H9 (cell line): ENCODE measurements around the gene MSI2. TPM values are rescaled to one million over a fixed set of nuclear protein-coding genes. Genes with fewer than 3 reads are reported as not detected.

Experiments used
- DNase-seq: peaks from one replicate; pipeline ENCODE4 v3.0.0-alpha.2; 2017
- H2AFZ ChIP-seq: one replicate; pipeline ENCODE4 v1.6.1; 2013; ENCODE audit warnings: mild to moderate bottlenecking, low read length, control low read depth, moderate library complexity
- H2AK5ac ChIP-seq: 2 replicates; pipeline ENCODE4 v1.6.1; 2013; ENCODE audit warnings: low read length, control low read depth, mixed read lengths; ENCODE audit not compliant: insufficient read length
- H2BK120ac ChIP-seq: one replicate; pipeline ENCODE4 v1.6.1; 2013; ENCODE audit warnings: low read depth, mild to moderate bottlenecking, low read length, control low read depth, inconsistent platforms; ENCODE audit not compliant: poor library complexity, severe bottlenecking
- H2BK12ac ChIP-seq: 2 replicates; pipeline ENCODE4 v1.6.1; 2013; ENCODE audit warnings: low read length, control low read depth, mixed read lengths, low read depth; ENCODE audit not compliant: insufficient read length
- H2BK15ac ChIP-seq: 2 replicates; pipeline ENCODE4 v1.6.1; 2013; ENCODE audit warnings: low read depth, low read length, control low read depth
- H2BK20ac ChIP-seq: one replicate; pipeline ENCODE4 v1.6.1; 2013; ENCODE audit warnings: low read depth, mild to moderate bottlenecking, low read length, control low read depth, inconsistent platforms; ENCODE audit not compliant: poor library complexity, severe bottlenecking
- H2BK5ac ChIP-seq: 2 replicates; pipeline ENCODE4 v1.6.1; 2013; ENCODE audit warnings: low read length, control low read depth, mixed read lengths; ENCODE audit not compliant: insufficient read length
- H3K14ac ChIP-seq: 2 replicates; pipeline ENCODE4 v1.6.1; 2013; ENCODE audit warnings: low read length, control low read depth; ENCODE audit not compliant: insufficient read depth
- H3K18ac ChIP-seq: 2 replicates; pipeline ENCODE4 v1.6.1; 2013; ENCODE audit warnings: low read depth, mild to moderate bottlenecking, mixed read lengths, low read length, control low read depth; ENCODE audit not compliant: insufficient read length
- H3K23ac ChIP-seq: 2 replicates; pipeline ENCODE4 v1.6.1; 2013; ENCODE audit warnings: low read length, control low read depth, mixed read lengths, low read depth; ENCODE audit not compliant: insufficient read length
- H3K23me2 ChIP-seq: 2 replicates; pipeline ENCODE4 v1.6.1; 2013; ENCODE audit warnings: low read depth, mild to moderate bottlenecking, mixed read lengths, low read length, control low read depth; ENCODE audit not compliant: insufficient read length, poor library complexity, severe bottlenecking
- H3K27ac ChIP-seq: 2 replicates; pipeline ENCODE4 v1.5.1; 2013; ENCODE audit warnings: low read length, control low read depth, mixed read lengths, low read depth; ENCODE audit not compliant: insufficient read length
- H3K27me3 ChIP-seq: 2 replicates; pipeline ENCODE4 v1.6.1; 2013; ENCODE audit warnings: low read length, control low read depth, inconsistent platforms; ENCODE audit not compliant: insufficient read depth
- H3K4ac ChIP-seq: 2 replicates; pipeline ENCODE4 v1.6.1; 2013; ENCODE audit warnings: low read depth, mild to moderate bottlenecking, control low read depth, inconsistent platforms, low read length, moderate library complexity
- H3K4me1 ChIP-seq: 2 replicates; pipeline ENCODE4 v1.6.1; 2013; ENCODE audit warnings: low read length, control low read depth, inconsistent platforms; ENCODE audit not compliant: insufficient read depth
- H3K4me2 ChIP-seq: 2 replicates; pipeline ENCODE4 v1.6.1; 2013; ENCODE audit warnings: low read length, control low read depth, mixed read lengths; ENCODE audit not compliant: insufficient read length, insufficient read depth
- H3K56ac ChIP-seq: 2 replicates; pipeline ENCODE4 v1.6.1; 2013; ENCODE audit warnings: low read depth, mild to moderate bottlenecking, mixed read lengths, low read length, control low read depth; ENCODE audit not compliant: insufficient read length
- H3K79me1 ChIP-seq: 2 replicates; pipeline ENCODE4 v1.6.1; 2013; ENCODE audit warnings: low read depth, mild to moderate bottlenecking, moderate library complexity, low read length, control low read depth, inconsistent platforms; ENCODE audit not compliant: insufficient read depth, poor library complexity, severe bottlenecking
- H3K79me2 ChIP-seq: 2 replicates; pipeline ENCODE4 v1.6.1; 2013; ENCODE audit warnings: low read length, control low read depth, inconsistent platforms; ENCODE audit not compliant: insufficient read depth
- H3K9ac ChIP-seq: 2 replicates; pipeline ENCODE4 v1.6.1; 2013; ENCODE audit warnings: low read length, control low read depth, mixed read lengths; ENCODE audit not compliant: insufficient read length; ENCODE audit errors: extremely low read depth
- H3K9me3 ChIP-seq: one replicate; pipeline ENCODE4 v1.6.1; 2013; ENCODE audit warnings: low read depth, low read length, inconsistent platforms; ENCODE audit not compliant: control insufficient read depth
- H3T11ph ChIP-seq: one replicate; pipeline ENCODE4 v1.6.1; 2013; ENCODE audit warnings: mild to moderate bottlenecking, low read length, control low read depth, inconsistent platforms
- H4K20me1 ChIP-seq: one replicate; pipeline ENCODE4 v1.6.1; 2013; ENCODE audit not compliant: control insufficient read depth, insufficient read length, insufficient read depth
- H4K5ac ChIP-seq: 2 replicates; pipeline ENCODE4 v1.6.1; 2013; ENCODE audit warnings: low read depth, mild to moderate bottlenecking, mixed read lengths, low read length, control low read depth; ENCODE audit not compliant: insufficient read length
- H4K8ac ChIP-seq: replicated peaks from 2 replicates; pipeline ENCODE4 v1.6.1; 2013; ENCODE audit warnings: low read length, control low read depth, mixed read lengths, low read depth; ENCODE audit not compliant: insufficient read length
- H4K91ac ChIP-seq: 2 replicates; pipeline ENCODE4 v1.6.1; 2013; ENCODE audit warnings: low read depth, mild to moderate bottlenecking, moderate library complexity, mixed read lengths, low read length, control low read depth; ENCODE audit not compliant: insufficient read length
- H3K27ac Mint-ChIP-seq, 3 experiments: 2 replicates in 2 of 3; 3 replicates in 1 of 3; pipeline ENCODE4 v1.8.0; 2020 to 2021; ENCODE audit warnings: mixed read lengths in 3 of 3, mild to moderate bottlenecking in 1 of 3, moderate library complexity in 1 of 3
- H3K27me3 Mint-ChIP-seq: 2 replicates; pipeline ENCODE4 v1.8.0; 2021; ENCODE audit warnings: low read depth, mild to moderate bottlenecking, moderate library complexity, mixed read lengths
- H3K36me3 Mint-ChIP-seq, 3 experiments: 2 replicates in 2 of 3; 3 replicates in 1 of 3; pipeline ENCODE4 v1.8.0; 2020 to 2021; ENCODE audit warnings: low read depth in 3 of 3, mixed read lengths in 3 of 3; ENCODE audit not compliant: insufficient read depth in 1 of 3
- H3K4me1 Mint-ChIP-seq, 2 experiments: 2 replicates each; pipeline ENCODE4 v1.8.0; 2020; ENCODE audit warnings: mixed read lengths in 2 of 2
- H3K4me3 Mint-ChIP-seq, 2 experiments: 2 replicates in 1 of 2; 3 replicates in 1 of 2; pipeline ENCODE4 v1.8.0; 2020 to 2021; ENCODE audit warnings: mild to moderate bottlenecking in 2 of 2, mixed read lengths in 2 of 2, moderate library complexity in 1 of 2
- H3K9me3 Mint-ChIP-seq, 2 experiments: 2 replicates in 1 of 2; 3 replicates in 1 of 2; pipeline ENCODE4 v1.8.0; 2020; ENCODE audit warnings: mild to moderate bottlenecking in 2 of 2, mixed read lengths in 2 of 2, moderate library complexity in 1 of 2
- CTCF ChIP-seq: fragments of 200-600 bp; sonication (generic); conservative IDR thresholded peaks from 3 replicates; pipeline ENCODE4 v1.8.0; 2021; ENCODE audit warnings: antibody characterized with exemption, mild to moderate bottlenecking
- WGBS: extraction: QIAGEN DNeasy Blood & Tissue Kit; methylation state at CpG from one replicate; pipeline ENCODE4 v1.1.7; 2013; ENCODE audit warnings: missing lambda C conversion rate, low lambda C conversion rate, mixed read lengths; ENCODE audit not compliant: insufficient read length; ENCODE audit errors: extremely low coverage; 5-methylcytosine and 5-hydroxymethylcytosine counted together
- total RNA-seq: library from RNA; stranded (reverse); gene quantifications from 2 replicates; pipeline ENCODE4 v1.2.1, GENCODE V29; 2021

The MSI2 gene
- total RNA-seq, 1 experiment from 2014 or later = 98.5 TPM

DNA sequence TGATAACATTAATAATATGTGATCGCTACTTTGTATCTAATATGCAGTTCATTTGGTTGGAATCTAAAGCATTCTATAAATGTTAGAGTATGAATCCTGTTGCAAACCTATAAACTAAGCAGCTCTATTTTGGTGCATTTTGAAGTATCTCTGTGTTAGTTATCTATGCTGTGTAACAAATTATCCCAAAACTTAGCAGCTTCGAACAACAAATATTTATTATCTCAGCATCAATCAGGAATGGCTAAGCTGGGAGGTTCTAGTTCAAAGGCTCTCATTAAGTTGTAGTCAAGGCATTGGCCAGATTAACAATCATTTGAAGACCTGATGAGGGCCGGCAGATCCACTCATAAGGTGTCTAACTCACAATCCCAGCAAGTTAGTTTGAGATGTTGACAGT is 10.1 kb upstream of the MSI2 start:
- no peak overlapping the region for H3K4ac ChIP-seq
- H3K9me3 ChIP-seq = no peaks in the 10 kb centered on the region
- no peaks in the 10 kb centered on the region for H3K79me2 ChIP-seq
- H3K27me3 ChIP-seq = no peaks in the 10 kb centered on the region
- no peak overlapping the region for H3K4me2 ChIP-seq
- H3K23me2 ChIP-seq = no peaks in the 10 kb centered on the region
- no peak overlapping the region for H4K8ac ChIP-seq
- H4K5ac ChIP-seq = no peak overlapping the region
- Mint-ChIP-seq H3K4me1 (peaks cover 9 to 15% of the 10 kb centered on the region in 2 experiments), H3K27me3 (peaks cover 5% of the 10 kb centered on the region), H3K4me3 (no peak overlapping the region), H3K36me3 (peaks cover 0 to 18% (median 0%) of the 10 kb centered on the region in 3 experiments; a peak in 3 of 7 replicates), H3K9me3 (peaks cover 15 to 17% of the 10 kb centered on the region in 2 experiments; a peak in 4 of 5 replicates), H3K27ac (no peak overlapping the region)
- H3K27ac ChIP-seq = no peak overlapping the region
- H3K18ac ChIP-seq = no peak overlapping the region
- no peak overlapping the region for H2BK20ac ChIP-seq
- H4K91ac ChIP-seq = no peak overlapping the region
- H2BK5ac ChIP-seq = no peak overlapping the region
- no peaks in the 10 kb centered on the region for H3K4me1 ChIP-seq
- H3K23ac ChIP-seq = no peak overlapping the region
- H2BK12ac ChIP-seq = no peak overlapping the region
- no peak for DNase-seq
- no CpG with 5 or more reads among the region's 3 CpGs for WGBS
- no peak overlapping the region for H3T11ph ChIP-seq
- H4K20me1 ChIP-seq = no peaks in the 10 kb centered on the region
- H3K14ac ChIP-seq = no peak overlapping the region
- H3K79me1 ChIP-seq = no peaks in the 10 kb centered on the region
- H3K9ac ChIP-seq = no peak overlapping the region
- no peak for TF ChIP-seq CTCF
- H2BK15ac ChIP-seq = no peak overlapping the region
- no peak overlapping the region for H2AK5ac ChIP-seq
- no peak overlapping the region for H3K56ac ChIP-seq
- H2BK120ac ChIP-seq = no peak overlapping the region
- H2AFZ ChIP-seq = no peak overlapping the region
